MM.1S (cell line): ENCODE measurements around the gene PLCH2.

Source experiments
- CTCF ChIP-seq: fragments of 300-600 bp; sonication (generic); IDR thresholded peaks from 2 replicates; pipeline ENCODE4 v1.5.1; 2016; ENCODE audit warnings: antibody characterized with exemption, low read length, mixed read lengths
- EZH2 ChIP-seq: fragments of 300-600 bp; sonication (generic); optimal IDR thresholded peaks from 2 replicates; pipeline ENCODE3; 2017; ENCODE audit warnings: low read depth, mild to moderate bottlenecking, antibody characterized with exemption, low read length, mixed read lengths
- EZH2phosphoT487 ChIP-seq: fragments of 300-600 bp; sonication (generic); IDR thresholded peaks from 2 replicates; pipeline ENCODE4 v1.6.1; 2018; ENCODE audit warnings: antibody characterized with exemption, low read length

- no peak for TF ChIP-seq CTCF
- no peak for TF ChIP-seq EZH2phosphoT487
- no peak for TF ChIP-seq EZH2
Observed at GRCh38 chr1:2469103-2469940, 6.8 kb upstream of the PLCH2 start.
